Measurements from ENCODE around the gene CEP152.

The CEP152 gene

DNA sequence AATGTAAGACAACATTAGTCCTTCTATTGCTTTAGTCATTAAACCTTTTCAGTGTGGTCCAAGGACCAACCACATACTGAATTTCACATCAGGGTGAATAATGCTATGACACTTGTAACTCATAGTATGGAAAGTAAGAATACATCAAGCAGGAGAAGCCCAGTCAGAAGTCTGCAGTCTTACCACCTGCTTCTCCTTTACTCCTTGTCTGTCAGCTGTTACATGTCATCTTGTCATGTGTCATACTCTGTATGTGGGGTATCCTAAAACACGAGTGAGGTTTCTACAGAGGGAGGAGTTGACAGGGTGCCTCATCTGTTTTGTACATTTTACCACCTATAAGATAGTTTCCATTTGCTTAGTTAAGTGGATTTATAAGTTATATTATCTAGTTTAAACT lies 34.3 kb upstream of the CEP152 start:
- TF ChIP-seq POLR2AphosphoS5 (IDR thresholded peaks at IDR 0.05; ENCODE audit: low read depth) (no peak), CTCF (IDR thresholded peaks at IDR 0.05; ENCODE audit: insufficient read depth, low read length) (no peak), SPI1 (IDR thresholded peaks at IDR 0.05; ENCODE audit: borderline replicate concordance, low read depth) (no peak), REST (IDR thresholded peaks at IDR 0.05; ENCODE audit: insufficient replicate concordance, low read depth) (no peak), GABPA (IDR thresholded peaks at IDR 0.05; ENCODE audit: low read depth) (no peak)
- Histone ChIP-seq H3K4me3 (replicated peaks; ENCODE audit: insufficient read depth, low read length) (no peak overlapping the region), H3K27ac (replicated peaks) (no peak overlapping the region), H3K27me3 (ENCODE audit: insufficient read depth, poor library complexity, severe bottlenecking) (no peaks in the 10 kb centered on the region)
- DNase-seq (ENCODE audit: low read depth in 1 of 2, low spot score in 1 of 2), result no peak

GRCh38 chr15:48842501-48842900 lies 31.6 kb upstream of the CEP152 start:
- TF ChIP-seq GABPA (IDR thresholded peaks at IDR 0.05; ENCODE audit: low read depth), result no peak
- no peak for TF ChIP-seq SPI1 (IDR thresholded peaks at IDR 0.05; ENCODE audit: borderline replicate concordance, low read depth)
- TF ChIP-seq CTCF (IDR thresholded peaks at IDR 0.05; ENCODE audit: insufficient read depth, low read length), result no peak
- TF ChIP-seq REST (IDR thresholded peaks at IDR 0.05; ENCODE audit: insufficient replicate concordance, low read depth), result no peak
- DNase-seq (ENCODE audit: low read depth in 1 of 2, low spot score in 1 of 2), result no peak
- no peaks in the 10 kb centered on the region for H3K27me3 ChIP-seq (ENCODE audit: insufficient read depth, poor library complexity, severe bottlenecking)
- H3K27ac ChIP-seq (replicated peaks), result no peak overlapping the region
- H3K4me3 ChIP-seq (replicated peaks; ENCODE audit: insufficient read depth, low read length), result no peak overlapping the region

GRCh38 chr15:48834756-48835155 lies 23.9 kb upstream of the CEP152 start:
- H3K27me3 ChIP-seq (ENCODE audit: insufficient read depth, poor library complexity, severe bottlenecking), result no peaks in the 10 kb centered on the region
- no peak for DNase-seq (ENCODE audit: low read depth in 1 of 2, low spot score in 1 of 2)
- H3K27ac ChIP-seq (replicated peaks), result no peak overlapping the region
- TF ChIP-seq SPI1 (IDR thresholded peaks at IDR 0.05; ENCODE audit: borderline replicate concordance, low read depth), result no peak
- no peak for TF ChIP-seq POLR2AphosphoS5 (IDR thresholded peaks at IDR 0.05; ENCODE audit: low read depth)
- no peak for TF ChIP-seq GABPA (IDR thresholded peaks at IDR 0.05; ENCODE audit: low read depth)
- no peak for TF ChIP-seq CTCF (IDR thresholded peaks at IDR 0.05; ENCODE audit: insufficient read depth, low read length)
- no peak for TF ChIP-seq REST (IDR thresholded peaks at IDR 0.05; ENCODE audit: insufficient replicate concordance, low read depth)
- H3K4me3 ChIP-seq (replicated peaks; ENCODE audit: insufficient read depth, low read length), result no peak overlapping the region
